Progenitor cell of endocrine pancreas (in vitro differentiated cells): Measurements from ENCODE around the gene SOX6. TPM values are rescaled to one million over a fixed set of nuclear protein-coding genes. Genes with fewer than 3 reads are reported as not detected.
"Not testable (repeated sequence)": the region's sequence is repeated elsewhere in the genome, so short reads cannot be mapped to it uniquely, and the experiment has no call there.

Source experiments
- DNase-seq: peaks from one replicate; pipeline ENCODE4 v3.0.0; 2021; ENCODE audit warnings: low spot score; ENCODE audit not compliant: unreplicated experiment
- H3K27ac Mint-ChIP-seq: 2 replicates; pipeline ENCODE4 v1.8.0; 2021; ENCODE audit warnings: mild to moderate bottlenecking, moderate library complexity, mixed read lengths
- H3K27me3 Mint-ChIP-seq: 2 replicates; pipeline ENCODE4 v1.8.0; 2021; ENCODE audit warnings: mixed read lengths
- H3K36me3 Mint-ChIP-seq: 2 replicates; pipeline ENCODE4 v1.8.0; 2022; ENCODE audit warnings: mixed read lengths; ENCODE audit not compliant: insufficient read depth
- H3K4me1 Mint-ChIP-seq: 2 replicates; pipeline ENCODE4 v1.8.0; 2021; ENCODE audit warnings: low read depth, mixed read lengths
- H3K4me3 Mint-ChIP-seq: 2 replicates; pipeline ENCODE4 v1.8.0; 2021; ENCODE audit warnings: low read depth, mild to moderate bottlenecking, moderate library complexity, mixed read lengths
- H3K9me3 Mint-ChIP-seq: 2 replicates; pipeline ENCODE4 v1.8.0; 2021; ENCODE audit warnings: low read depth, mixed read lengths
- CTCF ChIP-seq: fragments of 200-600 bp; sonication (generic); IDR thresholded peaks from one replicate; pipeline ENCODE4 v1.5.0; 2021; ENCODE audit warnings: antibody characterized with exemption, mild to moderate bottlenecking; ENCODE audit not compliant: unreplicated experiment
- total RNA-seq: library from RNA; stranded (reverse); gene quantifications from 2 replicates; pipeline ENCODE4 v1.2.1, GENCODE V29; 2021

SOX6 gene
- total RNA-seq, 1 donor from 2014 or later = 34.9 TPM

- H3K27me3 Mint-ChIP-seq = peaks cover 15% of the 10 kb centered on the region
- no peaks in the 10 kb centered on the region for H3K4me1 Mint-ChIP-seq
- peaks cover 10% of the 10 kb centered on the region for H3K9me3 Mint-ChIP-seq
- H3K4me3 Mint-ChIP-seq = no peak overlapping the region
- TF ChIP-seq CTCF = no peak
- no peak for DNase-seq
- no peaks in the 10 kb centered on the region for H3K36me3 Mint-ChIP-seq
- no peak overlapping the region for H3K27ac Mint-ChIP-seq
Measured at GRCh38 chr11:15927196-15927863, 429.0 kb downstream of the SOX6 start.

- TF ChIP-seq CTCF = no peak
- Mint-ChIP-seq H3K36me3 (no peaks in the 10 kb centered on the region), H3K4me1 (no peaks in the 10 kb centered on the region), H3K4me3 (no peak overlapping the region), H3K27ac (no peak overlapping the region), H3K9me3 (peaks cover 5% of the 10 kb centered on the region), H3K27me3 (peaks cover 15% of the 10 kb centered on the region)
- DNase-seq = no peak
Measured at GRCh38 chr11:15926071-15926470, 430.3 kb downstream of the SOX6 start.

DNA sequence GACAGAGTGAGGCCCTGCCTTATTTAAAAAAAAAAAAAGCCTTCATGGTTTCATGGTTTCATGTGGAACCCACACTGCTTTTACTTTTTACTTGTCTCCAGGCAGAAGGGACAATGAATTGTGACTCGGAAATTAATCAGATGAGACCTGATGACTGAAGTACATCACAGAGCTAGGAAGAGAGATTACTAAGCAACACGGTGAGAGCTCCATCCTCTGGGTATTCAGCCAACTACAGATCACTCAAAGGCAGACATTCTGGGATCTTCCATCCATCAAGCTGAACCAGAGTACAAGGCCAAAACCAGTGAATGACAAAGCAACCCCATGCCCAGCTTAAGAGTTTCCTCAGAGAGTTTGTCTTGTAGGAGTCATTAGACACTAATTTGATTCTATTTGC is 433.2 kb downstream of the SOX6 start:
- H3K4me3 Mint-ChIP-seq = no peak overlapping the region
- H3K4me1 Mint-ChIP-seq = no peaks in the 10 kb centered on the region
- DNase-seq = no peak
- no peak overlapping the region for H3K27ac Mint-ChIP-seq
- no peaks in the 10 kb centered on the region for H3K36me3 Mint-ChIP-seq
- TF ChIP-seq CTCF = no peak
- peaks cover 14% of the 10 kb centered on the region for H3K27me3 Mint-ChIP-seq
- no peaks in the 10 kb centered on the region for H3K9me3 Mint-ChIP-seq

GRCh38 chr11:15922745-15923144 is 433.6 kb downstream of the SOX6 start:
- peaks cover 17% of the 10 kb centered on the region for H3K27me3 Mint-ChIP-seq
- not testable (repeated sequence) for H3K36me3 Mint-ChIP-seq, H3K27ac Mint-ChIP-seq, H3K4me1 Mint-ChIP-seq, H3K9me3 Mint-ChIP-seq, H3K4me3 Mint-ChIP-seq, DNase-seq

- Mint-ChIP-seq H3K4me1 (no peaks in the 10 kb centered on the region), H3K9me3 (peaks cover 2% of the 10 kb centered on the region), H3K4me3 (no peak overlapping the region), H3K27ac (no peak overlapping the region), H3K36me3 (no peaks in the 10 kb centered on the region), H3K27me3 (peaks cover 17% of the 10 kb centered on the region)
- no peak for DNase-seq
- no peak for TF ChIP-seq CTCF
Measured at GRCh38 chr11:15920856-15921629, 435.3 kb downstream of the SOX6 start.
